Neural cell (in vitro differentiated cells): Measurements from ENCODE around the gene NPRL2.

Experiments
- CTCF ChIP-seq: fragments of 450-650 bp; IDR thresholded peaks from 2 replicates; pipeline ENCODE4 v1.5.1; 2014; ENCODE audit warnings: antibody characterized with exemption, mild to moderate bottlenecking, moderate library complexity; ENCODE audit not compliant: poor library complexity, severe bottlenecking
- EP300 ChIP-seq: fragments of 450-650 bp; conservative IDR thresholded peaks from 2 replicates; pipeline ENCODE4 v1.6.1; 2014; ENCODE audit warnings: antibody characterized with exemption, mild to moderate bottlenecking, moderate library complexity; ENCODE audit not compliant: poor library complexity, severe bottlenecking
- EZH2 ChIP-seq: fragments of 200-600, 300-800 bp; shearing (Covaris generic), sonication (generic); IDR thresholded peaks from 2 replicates; pipeline ENCODE4 v1.6.1; 2014; ENCODE audit warnings: antibody characterized with exemption, low read length, borderline replicate concordance, mild to moderate bottlenecking; ENCODE audit not compliant: insufficient read depth, poor library complexity, severe bottlenecking
- MXI1 ChIP-seq: fragments of 450-650 bp; conservative IDR thresholded peaks from 2 replicates; pipeline ENCODE4 v1.6.1; 2014; ENCODE audit warnings: antibody characterized with exemption, mild to moderate bottlenecking; ENCODE audit not compliant: poor library complexity, severe bottlenecking
- POLR2AphosphoS5 ChIP-seq: IDR thresholded peaks from 2 replicates; pipeline ENCODE4 v1.6.1; 2012
- RAD21 ChIP-seq: fragments of 450-650 bp; conservative IDR thresholded peaks from 2 replicates; pipeline ENCODE4 v1.6.1; 2014; ENCODE audit warnings: antibody characterized with exemption, mild to moderate bottlenecking, moderate library complexity
- TF ChIP-seq, protein P1 (sequence below): IDR thresholded peaks from 2 replicates; pipeline ENCODE4 v1.6.1; 2012; ENCODE audit warnings: borderline replicate concordance

DNA sequence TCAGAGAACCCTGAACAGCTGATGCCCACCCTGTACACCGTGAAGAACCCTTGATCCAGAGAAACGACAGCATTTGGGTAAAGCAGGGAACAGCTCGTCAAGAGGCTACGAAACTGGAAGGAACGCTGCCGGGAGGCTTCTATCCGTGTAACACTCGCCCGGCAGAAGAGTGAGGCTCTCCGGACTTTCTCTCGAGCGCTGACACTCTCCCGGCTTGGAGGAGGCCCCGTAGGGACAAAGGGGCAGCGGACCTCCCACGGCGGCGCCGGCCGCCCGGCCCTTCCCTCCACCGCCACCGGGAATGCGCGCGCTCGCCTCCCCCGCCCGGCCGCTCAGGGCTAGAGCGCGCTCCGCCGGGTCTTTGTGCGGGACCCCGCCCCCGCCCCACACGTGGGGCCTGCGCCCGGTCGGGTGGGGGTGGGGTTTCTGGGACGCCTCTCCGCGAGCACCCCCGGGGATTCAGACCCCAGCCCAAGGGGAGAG, 29.7 kb downstream of the NPRL2 start:
- TF ChIP-seq CTCF (no peak), EZH2 (no peak), POLR2AphosphoS5 (peak; percentile 80), EP300 (peak; percentile 77), MXI1 (peak; percentile 94), RAD21 (no peak)
- TF ChIP-seq, protein P1, sequence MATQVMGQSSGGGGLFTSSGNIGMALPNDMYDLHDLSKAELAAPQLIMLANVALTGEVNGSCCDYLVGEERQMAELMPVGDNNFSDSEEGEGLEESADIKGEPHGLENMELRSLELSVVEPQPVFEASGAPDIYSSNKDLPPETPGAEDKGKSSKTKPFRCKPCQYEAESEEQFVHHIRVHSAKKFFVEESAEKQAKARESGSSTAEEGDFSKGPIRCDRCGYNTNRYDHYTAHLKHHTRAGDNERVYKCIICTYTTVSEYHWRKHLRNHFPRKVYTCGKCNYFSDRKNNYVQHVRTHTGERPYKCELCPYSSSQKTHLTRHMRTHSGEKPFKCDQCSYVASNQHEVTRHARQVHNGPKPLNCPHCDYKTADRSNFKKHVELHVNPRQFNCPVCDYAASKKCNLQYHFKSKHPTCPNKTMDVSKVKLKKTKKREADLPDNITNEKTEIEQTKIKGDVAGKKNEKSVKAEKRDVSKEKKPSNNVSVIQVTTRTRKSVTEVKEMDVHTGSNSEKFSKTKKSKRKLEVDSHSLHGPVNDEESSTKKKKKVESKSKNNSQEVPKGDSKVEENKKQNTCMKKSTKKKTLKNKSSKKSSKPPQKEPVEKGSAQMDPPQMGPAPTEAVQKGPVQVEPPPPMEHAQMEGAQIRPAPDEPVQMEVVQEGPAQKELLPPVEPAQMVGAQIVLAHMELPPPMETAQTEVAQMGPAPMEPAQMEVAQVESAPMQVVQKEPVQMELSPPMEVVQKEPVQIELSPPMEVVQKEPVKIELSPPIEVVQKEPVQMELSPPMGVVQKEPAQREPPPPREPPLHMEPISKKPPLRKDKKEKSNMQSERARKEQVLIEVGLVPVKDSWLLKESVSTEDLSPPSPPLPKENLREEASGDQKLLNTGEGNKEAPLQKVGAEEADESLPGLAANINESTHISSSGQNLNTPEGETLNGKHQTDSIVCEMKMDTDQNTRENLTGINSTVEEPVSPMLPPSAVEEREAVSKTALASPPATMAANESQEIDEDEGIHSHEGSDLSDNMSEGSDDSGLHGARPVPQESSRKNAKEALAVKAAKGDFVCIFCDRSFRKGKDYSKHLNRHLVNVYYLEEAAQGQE = peak; percentile 79
